Measurements from ENCODE around the gene ZNF277.

ZNF277 gene

GRCh38 chr7:112283382-112283910 is 77.0 kb downstream of the ZNF277 start:
- no peak for DNase-seq
- H3K4me3 Mint-ChIP-seq = no peak overlapping the region
- H3K4me1 Mint-ChIP-seq (ENCODE audit: low read depth in 2 of 2) = peaks cover 30 to 35% of the 10 kb centered on the region in 2 donors
- no peak for ATAC-seq (replicated peaks)
- H3K27me3 Mint-ChIP-seq = no peaks in the 10 kb centered on the region
- no peaks in the 10 kb centered on the region for H3K9me3 Mint-ChIP-seq
- H3K27ac Mint-ChIP-seq = peak overlapping the region; percentile 5 to 35
- peaks cover 6% of the 10 kb centered on the region for H3K36me3 Mint-ChIP-seq (ENCODE audit: insufficient read depth)

GRCh38 chr7:112286250-112287086 is 80.0 kb downstream of the ZNF277 start:
- Mint-ChIP-seq H3K27me3 (no peaks in the 10 kb centered on the region), H3K27ac (peak overlapping the region; percentile 74 to 97), H3K36me3 (ENCODE audit: insufficient read depth) (peaks cover 7% of the 10 kb centered on the region), H3K9me3 (no peaks in the 10 kb centered on the region), H3K4me3 (peak overlapping the region in 1 of 2 donors; percentile 37), H3K4me1 (ENCODE audit: low read depth in 2 of 2) (peaks cover 30 to 41% of the 10 kb centered on the region in 2 donors)
- ATAC-seq (replicated peaks) (peak; percentile 73), DNase-seq (no peak)

GRCh38 chr7:112288301-112288700 is 81.8 kb downstream of the ZNF277 start:
- H3K27me3 Mint-ChIP-seq = no peaks in the 10 kb centered on the region
- H3K27ac Mint-ChIP-seq = no peak overlapping the region
- no peak for DNase-seq
- peaks cover 7% of the 10 kb centered on the region for H3K36me3 Mint-ChIP-seq (ENCODE audit: insufficient read depth)
- peak; percentile 59 for ATAC-seq (replicated peaks)
- peaks cover 19 to 35% of the 10 kb centered on the region in 2 donors for H3K4me1 Mint-ChIP-seq (ENCODE audit: low read depth in 2 of 2)
- no peaks in the 10 kb centered on the region for H3K9me3 Mint-ChIP-seq
- peak overlapping the region in 1 of 2 donors; percentile 43 for H3K4me3 Mint-ChIP-seq

GRCh38 chr7:112290065-112290464 is 83.6 kb downstream of the ZNF277 start:
- no peak for ATAC-seq (replicated peaks)
- peaks cover 18 to 28% of the 10 kb centered on the region in 2 donors for H3K4me1 Mint-ChIP-seq (ENCODE audit: low read depth in 2 of 2)
- H3K9me3 Mint-ChIP-seq = no peaks in the 10 kb centered on the region
- H3K27me3 Mint-ChIP-seq = no peaks in the 10 kb centered on the region
- H3K27ac Mint-ChIP-seq = no peak overlapping the region
- H3K4me3 Mint-ChIP-seq = no peak overlapping the region
- DNase-seq = no peak
- peaks cover 7% of the 10 kb centered on the region for H3K36me3 Mint-ChIP-seq (ENCODE audit: insufficient read depth)

GRCh38 chr7:112292162-112292561 is 85.7 kb downstream of the ZNF277 start:
- Mint-ChIP-seq H3K4me1 (ENCODE audit: low read depth in 2 of 2) (peaks cover 9 to 12% of the 10 kb centered on the region in 2 donors), H3K4me3 (no peak overlapping the region), H3K9me3 (no peaks in the 10 kb centered on the region), H3K27me3 (no peaks in the 10 kb centered on the region), H3K27ac (no peak overlapping the region), H3K36me3 (ENCODE audit: insufficient read depth) (peaks cover 10% of the 10 kb centered on the region)
- no peak for ATAC-seq (replicated peaks)
- DNase-seq = no peak

- peaks cover 9% of the 10 kb centered on the region for H3K36me3 Mint-ChIP-seq (ENCODE audit: insufficient read depth)
Observed at GRCh38 chr7:112293416-112293815, 86.9 kb downstream of the ZNF277 start.

GRCh38 chr7:112296432-112296831 is 89.9 kb downstream of the ZNF277 start:
- DNase-seq = no peak
- ATAC-seq (replicated peaks) = no peak
- Mint-ChIP-seq H3K27ac (no peak overlapping the region), H3K27me3 (no peaks in the 10 kb centered on the region), H3K4me1 (ENCODE audit: low read depth in 2 of 2) (peaks cover 0 to 3% of the 10 kb centered on the region in 2 donors), H3K9me3 (no peaks in the 10 kb centered on the region), H3K36me3 (ENCODE audit: insufficient read depth) (peaks cover 8% of the 10 kb centered on the region), H3K4me3 (no peak overlapping the region)

More at GRCh38 chr7:112293416-112293815, 86.9 kb downstream of the ZNF277 start:
- H3K9me3 Mint-ChIP-seq = no peaks in the 10 kb centered on the region
- DNase-seq (no peak), ATAC-seq (replicated peaks) (no peak)
- H3K27ac Mint-ChIP-seq = peak overlapping the region in 1 of 2 donors; percentile 65
- no peaks in the 10 kb centered on the region for H3K27me3 Mint-ChIP-seq
- H3K4me1 Mint-ChIP-seq (ENCODE audit: low read depth in 2 of 2) = peaks cover 6 to 7% of the 10 kb centered on the region in 2 donors
- no peak overlapping the region for H3K4me3 Mint-ChIP-seq

- peaks cover 7 to 11% of the 10 kb centered on the region in 2 donors for H3K4me1 Mint-ChIP-seq (ENCODE audit: low read depth in 2 of 2)
- peaks cover 8% of the 10 kb centered on the region for H3K36me3 Mint-ChIP-seq (ENCODE audit: insufficient read depth)
- H3K4me3 Mint-ChIP-seq = no peak overlapping the region
- H3K27ac Mint-ChIP-seq = no peak overlapping the region
- DNase-seq (no peak), ATAC-seq (replicated peaks) (no peak)
- no peaks in the 10 kb centered on the region for H3K9me3 Mint-ChIP-seq
- H3K27me3 Mint-ChIP-seq = no peaks in the 10 kb centered on the region
Observed at GRCh38 chr7:112297681-112298080, 91.2 kb downstream of the ZNF277 start.

- Mint-ChIP-seq H3K27ac (no peak overlapping the region), H3K27me3 (no peaks in the 10 kb centered on the region), H3K4me3 (no peak overlapping the region), H3K36me3 (ENCODE audit: insufficient read depth) (peaks cover 8% of the 10 kb centered on the region), H3K4me1 (ENCODE audit: low read depth in 2 of 2) (peaks cover 8 to 13% of the 10 kb centered on the region in 2 donors), H3K9me3 (no peaks in the 10 kb centered on the region)
- ATAC-seq (replicated peaks) = no peak
- DNase-seq = no peak
Observed at GRCh38 chr7:112298543-112299100, 92.1 kb downstream of the ZNF277 start.

- Mint-ChIP-seq H3K4me3 (no peak overlapping the region), H3K36me3 (ENCODE audit: insufficient read depth) (peaks cover 8% of the 10 kb centered on the region), H3K27ac (no peak overlapping the region), H3K4me1 (ENCODE audit: low read depth in 2 of 2) (peaks cover 6 to 13% of the 10 kb centered on the region in 2 donors), H3K9me3 (no peaks in the 10 kb centered on the region), H3K27me3 (no peaks in the 10 kb centered on the region)
- DNase-seq (no peak), ATAC-seq (replicated peaks) (no peak)
Observed at GRCh38 chr7:112300072-112300471, 93.6 kb downstream of the ZNF277 start.

- H3K4me1 Mint-ChIP-seq (ENCODE audit: low read depth in 2 of 2) = peaks cover 6 to 13% of the 10 kb centered on the region in 2 donors
- ATAC-seq (replicated peaks) (no peak), DNase-seq (no peak)
- no peak overlapping the region for H3K4me3 Mint-ChIP-seq
- H3K9me3 Mint-ChIP-seq = no peaks in the 10 kb centered on the region
- no peak overlapping the region for H3K27ac Mint-ChIP-seq
- no peaks in the 10 kb centered on the region for H3K27me3 Mint-ChIP-seq
- peaks cover 9% of the 10 kb centered on the region for H3K36me3 Mint-ChIP-seq (ENCODE audit: insufficient read depth)
Observed at GRCh38 chr7:112300831-112301407, 94.4 kb downstream of the ZNF277 start.

GRCh38 chr7:112302566-112302965 is 96.1 kb downstream of the ZNF277 start:
- no peaks in the 10 kb centered on the region for H3K9me3 Mint-ChIP-seq
- DNase-seq = no peak
- peak overlapping the region; percentile 46 to 77 for H3K27ac Mint-ChIP-seq
- peaks cover 6 to 13% of the 10 kb centered on the region in 2 donors for H3K4me1 Mint-ChIP-seq (ENCODE audit: low read depth in 2 of 2)
- peaks cover 9% of the 10 kb centered on the region for H3K36me3 Mint-ChIP-seq (ENCODE audit: insufficient read depth)
- peak overlapping the region in 1 of 2 donors; percentile 23 for H3K4me3 Mint-ChIP-seq
- H3K27me3 Mint-ChIP-seq = no peaks in the 10 kb centered on the region
- no peak for ATAC-seq (replicated peaks)

- Mint-ChIP-seq H3K4me3 (no peak overlapping the region), H3K4me1 (ENCODE audit: low read depth in 2 of 2) (peaks cover 4 to 9% of the 10 kb centered on the region in 2 donors), H3K27me3 (no peaks in the 10 kb centered on the region), H3K9me3 (no peaks in the 10 kb centered on the region), H3K36me3 (ENCODE audit: insufficient read depth) (peaks cover 6% of the 10 kb centered on the region), H3K27ac (no peak overlapping the region)
- ATAC-seq (replicated peaks) (no peak), DNase-seq (no peak)
Observed at GRCh38 chr7:112306903-112307302, 100.4 kb downstream of the ZNF277 start.
